ENCODE measurements around the gene LARGE1.

LARGE1 gene

DNA sequence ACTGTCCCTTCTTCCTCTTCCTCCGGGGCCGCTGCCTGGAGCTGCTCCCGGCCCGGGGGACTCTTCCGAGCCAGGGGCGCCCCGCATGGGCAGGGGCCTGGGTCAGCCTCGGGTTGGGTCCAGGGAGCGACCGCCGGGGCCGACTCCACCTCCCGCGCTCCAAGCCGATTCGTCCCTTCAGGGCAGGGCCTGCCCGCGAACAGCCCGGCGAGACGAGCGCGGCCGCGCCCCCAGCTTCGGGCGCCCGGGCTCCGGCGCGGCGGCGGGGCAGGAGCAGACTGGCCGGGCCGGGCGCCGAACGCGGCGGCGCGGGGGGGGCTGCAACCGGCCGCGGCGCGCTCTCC lies at the start of gene LARGE1:
TSS of gene LARGE1 (minus strand) at position 280 of the 344 bp plus-strand sequence.
- peak; percentile 39 for DNase-seq

GRCh38 chr22:33969045-33969444 lies 48.8 kb upstream of the LARGE1 start:
- peak; percentile 1 for DNase-seq

DNA sequence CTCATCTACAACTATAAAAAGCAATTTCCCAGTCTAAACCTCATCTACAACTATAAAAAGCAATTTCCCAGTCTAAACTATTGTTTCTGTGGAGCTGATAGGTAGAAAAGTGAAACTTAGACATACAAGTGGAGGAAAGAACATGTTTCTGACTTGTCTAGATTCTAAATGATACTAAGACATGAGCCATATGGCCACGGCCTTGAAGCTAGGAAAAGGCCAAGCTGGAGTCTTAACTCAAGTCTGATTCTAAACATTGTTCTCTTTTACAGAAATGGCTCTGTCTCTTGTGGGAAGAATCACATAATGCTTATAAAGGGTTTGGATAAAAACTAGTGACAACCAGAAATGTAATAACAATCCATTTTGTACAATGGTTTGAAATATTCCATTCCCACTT lies 43.8 kb upstream of the LARGE1 start:
- no peak for DNase-seq

GRCh38 chr22:33962409-33962808 lies 42.1 kb upstream of the LARGE1 start:
- DNase-seq = no peak

- no peak for DNase-seq
Observed at GRCh38 chr22:33958741-33959140, 38.5 kb upstream of the LARGE1 start.

- DNase-seq = no peak
Observed at GRCh38 chr22:33957086-33957485, 36.8 kb upstream of the LARGE1 start.

GRCh38 chr22:33952776-33953175 lies 32.5 kb upstream of the LARGE1 start:
- no peak for DNase-seq

GRCh38 chr22:33940741-33941140 lies 20.5 kb upstream of the LARGE1 start:
- no peak for DNase-seq

- no peak for DNase-seq
Observed at GRCh38 chr22:33932997-33933396, 12.7 kb upstream of the LARGE1 start.

GRCh38 chr22:33931406-33931805 lies 11.1 kb upstream of the LARGE1 start:
- DNase-seq = no peak

DNA sequence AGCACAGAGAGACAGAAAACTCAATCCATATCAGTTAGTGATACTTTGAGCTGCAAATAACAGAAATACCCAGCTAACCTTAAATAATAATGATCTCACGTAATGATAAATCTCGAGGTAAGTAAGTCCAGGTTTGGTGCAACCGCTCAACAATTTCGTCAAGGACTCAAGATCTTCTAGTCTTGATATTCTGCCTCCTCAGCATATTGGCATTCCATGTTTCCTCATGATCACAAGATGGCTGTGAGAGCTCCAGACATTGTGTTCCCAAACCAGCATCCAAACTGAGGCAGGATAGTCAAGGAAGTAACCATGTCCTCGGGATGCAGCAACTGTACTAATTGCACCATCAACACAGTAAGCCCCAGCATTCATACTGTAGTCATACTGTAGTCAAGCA lies 7.5 kb upstream of the LARGE1 start:
- DNase-seq = no peak

- no peak for DNase-seq
Observed at GRCh38 chr22:33925194-33925593, 4.9 kb upstream of the LARGE1 start.

DNA sequence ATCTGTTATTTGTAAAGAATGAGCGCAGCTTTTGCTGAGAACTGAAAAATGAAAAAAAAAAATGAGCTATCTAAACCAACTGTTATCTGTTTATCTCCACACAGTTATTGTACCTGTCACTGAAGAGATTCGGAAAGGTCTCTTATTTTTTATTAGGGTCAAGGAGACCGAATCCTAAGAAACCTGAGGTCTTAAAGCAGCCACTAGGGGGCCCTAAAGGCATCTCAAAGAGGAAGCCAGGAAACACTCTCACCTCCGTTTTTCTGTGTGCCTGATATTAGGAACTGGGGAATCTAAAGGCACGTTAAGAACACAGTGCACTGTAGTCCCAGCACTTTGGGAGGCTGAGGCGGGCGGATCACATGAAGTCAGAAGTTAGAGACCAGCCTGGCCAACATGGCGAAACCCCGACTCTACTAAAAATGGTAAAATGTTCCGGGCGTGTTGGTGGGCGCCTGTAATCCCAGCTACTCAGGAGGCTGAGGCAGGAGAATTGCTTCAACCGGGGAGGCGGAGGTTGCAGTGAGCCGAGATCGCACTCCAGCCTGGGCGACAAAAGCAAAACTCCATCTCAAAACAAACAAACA lies 3.5 kb upstream of the LARGE1 start:
- DNase-seq = peak; percentile 70

- peak; percentile 2 for DNase-seq
Observed at GRCh38 chr22:33923033-33923432, 2.8 kb upstream of the LARGE1 start.

- peak; percentile 15 for DNase-seq
Observed at GRCh38 chr22:33922349-33922681, 2.0 kb upstream of the LARGE1 start.

DNA sequence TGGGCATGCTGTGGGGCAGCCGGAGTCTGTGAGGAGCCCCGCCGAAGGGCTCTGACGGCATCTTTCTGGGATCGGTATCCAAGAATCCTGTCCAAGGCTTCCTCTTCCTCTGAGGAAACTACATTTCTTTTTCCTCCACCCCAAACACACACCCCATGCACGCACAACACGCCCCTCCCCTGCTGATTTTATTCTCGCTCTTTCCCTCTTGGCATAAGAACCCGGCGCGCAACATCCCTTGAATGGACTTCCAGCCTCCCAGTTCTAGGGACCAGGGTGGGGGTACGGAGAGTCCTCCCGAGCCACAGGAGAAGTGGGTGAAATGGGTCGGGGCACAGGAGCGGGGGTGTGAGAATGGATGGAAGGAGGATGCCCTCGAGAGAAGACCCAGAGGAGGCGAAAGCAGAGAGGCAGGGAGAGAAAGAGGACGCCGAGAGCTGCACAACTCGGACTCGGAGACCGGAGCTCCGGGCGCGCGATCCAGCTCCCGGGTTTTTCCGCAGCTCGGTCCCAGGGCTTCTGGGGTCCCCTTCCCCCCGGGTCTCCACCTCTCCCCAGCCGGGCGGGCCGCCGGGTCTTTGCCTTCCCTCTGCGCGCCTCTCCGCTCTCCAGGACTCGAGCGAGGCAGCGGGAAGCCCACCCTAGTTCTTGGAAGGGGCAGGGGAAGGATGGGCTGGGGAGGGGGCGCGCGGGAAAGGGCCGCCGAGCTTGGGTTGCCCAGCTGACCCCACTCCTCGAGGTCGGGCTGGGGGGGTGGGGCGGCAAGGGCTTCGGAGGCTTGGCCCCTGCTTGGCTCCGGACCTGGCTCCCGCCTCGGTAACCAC lies 1.5 kb upstream of the LARGE1 start:
- DNase-seq = peak; percentile 73

- peak; percentile 97 for DNase-seq
Observed at GRCh38 chr22:33920927-33921524, 750 bp upstream of the LARGE1 start.

DNA sequence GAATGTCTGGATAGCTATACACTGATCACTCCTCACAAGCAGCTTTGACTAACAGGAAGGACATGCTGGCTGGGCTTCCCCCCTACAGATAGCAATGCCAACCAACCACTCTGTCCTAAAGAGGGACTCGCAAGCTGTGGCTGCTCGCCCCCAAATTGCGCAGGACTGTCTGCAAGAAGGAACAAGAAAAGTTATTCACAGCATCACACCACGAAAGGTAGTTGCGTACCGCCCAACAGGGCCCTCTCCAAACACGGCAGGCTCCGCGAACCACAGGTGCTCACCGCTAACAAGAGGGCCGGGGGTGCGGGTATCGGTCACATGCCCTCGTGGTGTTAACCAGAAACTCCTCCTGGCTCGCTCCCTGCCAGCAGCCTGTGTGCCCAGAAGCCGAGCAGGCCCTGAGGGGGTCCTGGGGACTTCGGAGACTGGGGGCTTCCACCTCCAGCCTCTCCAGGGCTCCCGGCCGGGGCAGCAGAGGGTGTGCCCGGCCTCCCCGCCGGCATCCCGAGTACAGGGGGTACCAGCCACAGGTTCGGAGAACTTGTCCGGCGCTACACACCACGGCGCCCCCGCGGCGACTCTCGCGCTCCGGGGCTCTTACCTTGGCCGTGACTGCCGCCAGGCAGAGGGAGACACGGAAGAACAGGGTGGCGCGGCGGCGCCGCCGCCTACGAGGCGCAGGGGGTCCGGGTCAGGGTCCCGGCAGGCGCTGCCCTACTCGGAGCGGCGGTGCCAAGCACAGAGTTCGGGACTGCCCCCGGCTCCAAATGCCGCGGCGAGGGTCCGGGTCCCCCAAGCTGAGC lies 682 bp downstream of the LARGE1 start:
- peak; percentile 49 for DNase-seq

GRCh38 chr22:33918676-33919365 lies 1.5 kb downstream of the LARGE1 start:
- DNase-seq = no peak

GRCh38 chr22:33917744-33918406 lies 2.4 kb downstream of the LARGE1 start:
- peak; percentile 53 for DNase-seq

DNA sequence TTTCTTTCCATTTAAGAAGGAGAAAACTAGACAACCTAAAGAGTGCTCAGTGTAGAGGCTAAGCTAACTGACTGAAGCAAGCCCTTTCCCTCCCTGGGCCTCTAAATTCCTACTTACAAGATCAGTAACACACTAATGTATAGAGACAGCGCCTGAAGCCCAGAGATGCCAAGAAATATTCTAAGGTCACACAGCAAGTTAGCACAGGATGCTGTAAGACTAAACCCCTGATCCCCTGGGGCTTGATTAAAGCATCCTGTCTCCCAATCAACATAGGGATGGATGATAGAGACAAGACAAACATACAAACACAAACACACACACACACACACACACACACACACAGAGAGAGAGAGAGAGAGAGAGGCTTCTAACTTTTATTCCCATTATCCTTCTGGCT lies 5.6 kb downstream of the LARGE1 start:
- DNase-seq = no peak

DNA sequence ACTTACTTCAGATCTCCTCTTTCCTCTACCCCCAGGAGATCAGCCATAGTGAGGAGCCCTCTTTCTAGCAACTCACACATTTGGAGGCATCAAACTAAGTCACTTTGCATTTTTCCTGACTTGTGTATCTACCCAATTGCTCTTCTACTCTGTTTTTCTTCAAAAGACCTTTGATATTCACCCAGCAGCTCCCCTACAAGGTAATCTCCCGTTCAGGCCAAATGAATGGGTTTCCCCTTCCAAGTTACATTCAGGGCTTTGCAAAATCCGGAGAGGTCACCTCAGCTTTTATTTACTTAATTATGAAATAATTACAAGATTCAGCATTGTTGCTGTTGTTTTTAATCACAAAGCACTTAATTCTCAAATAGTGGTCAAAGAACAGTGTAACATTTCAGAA lies 6.1 kb downstream of the LARGE1 start:
- DNase-seq = no peak
